ENCODE results near the gene EPS8L1. TPM values are rescaled to one million over a fixed set of nuclear protein-coding genes. Genes with fewer than 3 reads are reported as not detected.

Gene EPS8L1
- total RNA-seq, 2 experiments from 2014 or later, result 5.1 to 7.6 TPM

DNA sequence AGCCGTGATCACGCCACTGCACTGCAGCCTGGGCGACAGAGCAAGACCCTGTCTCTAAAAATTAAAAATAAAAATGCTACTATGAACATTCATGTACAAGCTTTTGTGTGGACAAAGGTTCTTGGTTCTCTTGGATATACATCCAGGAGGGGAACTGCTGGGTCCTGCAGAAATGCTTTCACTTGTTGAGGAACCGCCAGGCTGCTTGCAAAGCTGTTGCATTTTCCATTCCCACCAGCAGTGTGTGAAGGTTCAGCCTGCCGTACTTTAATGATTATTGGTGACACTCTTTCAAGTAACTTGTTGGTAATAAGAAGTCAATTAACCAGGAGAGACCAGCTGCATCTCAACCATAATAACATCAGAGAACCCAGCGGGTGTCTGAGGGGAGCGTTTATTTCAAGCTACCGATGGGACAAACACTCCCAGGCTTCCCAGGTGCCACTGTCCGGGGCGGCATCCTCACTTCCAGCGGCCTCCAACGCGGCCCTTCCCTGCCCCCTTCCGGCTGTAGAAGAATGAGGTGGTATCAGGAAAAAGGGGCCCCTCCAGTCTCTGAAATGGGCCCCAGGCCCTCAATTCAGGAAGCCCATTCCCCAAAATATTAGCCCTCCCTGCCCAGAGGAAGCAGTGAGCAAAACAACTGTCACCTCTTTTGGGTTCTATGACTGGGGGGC, 56.9 kb downstream of the EPS8L1 start:
- Mint-ChIP-seq H3K9me3 (no peaks in the 10 kb centered on the region), H3K27me3 (peaks cover 30% of the 10 kb centered on the region), H3K36me3 (no peaks in the 10 kb centered on the region), H3K4me1 (peaks cover 2% of the 10 kb centered on the region), H3K27ac (no peak overlapping the region), H3K4me3 (no peak overlapping the region)
- ATAC-seq (ENCODE audit: low read depth) (no peak), DNase-seq (no peak)
- POLR2A ChIA-PET, result no interaction called here

DNA sequence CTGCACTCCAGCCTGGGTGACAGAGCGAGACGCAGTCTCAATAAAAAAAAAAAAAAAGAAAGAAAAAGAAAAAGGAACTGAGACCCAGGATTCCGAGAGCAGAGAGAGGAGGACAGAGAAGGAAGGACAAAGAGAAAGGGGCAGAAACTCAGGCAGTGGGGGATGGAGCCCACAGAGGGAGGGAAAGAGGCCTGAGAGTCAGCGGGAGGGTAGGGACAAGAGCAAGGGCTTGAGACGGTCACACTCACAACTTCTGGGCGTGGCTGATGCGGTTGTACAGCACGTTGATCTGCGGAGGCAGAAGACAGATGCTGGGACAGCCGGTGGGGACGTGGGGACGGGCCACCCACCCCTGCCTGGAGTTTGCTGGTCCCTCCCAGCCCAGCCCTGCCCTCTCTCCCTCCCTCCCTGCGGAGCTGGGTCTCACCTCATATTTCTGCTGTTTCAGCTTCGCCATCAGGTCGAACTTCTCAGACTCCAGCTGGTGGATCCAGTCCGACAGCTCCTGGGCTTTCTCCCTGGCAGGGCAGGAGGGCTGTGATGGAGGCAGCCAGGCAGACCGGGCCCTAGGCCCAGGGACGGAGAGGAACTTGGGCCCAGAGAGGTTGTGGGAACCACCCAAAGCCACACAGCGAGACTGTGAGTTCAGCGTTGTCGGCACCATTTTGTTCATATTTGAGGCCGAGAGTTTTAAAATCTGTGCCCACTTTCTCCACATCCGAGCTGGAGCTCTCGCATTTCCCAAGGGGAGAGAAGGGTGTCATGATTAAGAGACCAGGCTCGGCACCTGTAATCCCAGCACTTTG, 58.2 kb downstream of the EPS8L1 start:
- Mint-ChIP-seq H3K27me3 (peaks cover 36% of the 10 kb centered on the region), H3K36me3 (no peaks in the 10 kb centered on the region), H3K9me3 (no peaks in the 10 kb centered on the region), H3K27ac (no peak overlapping the region), H3K4me1 (peaks cover 2% of the 10 kb centered on the region), H3K4me3 (no peak overlapping the region)
- ATAC-seq (ENCODE audit: low read depth) (no peak), DNase-seq (no peak)
- POLR2A ChIA-PET, result no interaction called here

DNA sequence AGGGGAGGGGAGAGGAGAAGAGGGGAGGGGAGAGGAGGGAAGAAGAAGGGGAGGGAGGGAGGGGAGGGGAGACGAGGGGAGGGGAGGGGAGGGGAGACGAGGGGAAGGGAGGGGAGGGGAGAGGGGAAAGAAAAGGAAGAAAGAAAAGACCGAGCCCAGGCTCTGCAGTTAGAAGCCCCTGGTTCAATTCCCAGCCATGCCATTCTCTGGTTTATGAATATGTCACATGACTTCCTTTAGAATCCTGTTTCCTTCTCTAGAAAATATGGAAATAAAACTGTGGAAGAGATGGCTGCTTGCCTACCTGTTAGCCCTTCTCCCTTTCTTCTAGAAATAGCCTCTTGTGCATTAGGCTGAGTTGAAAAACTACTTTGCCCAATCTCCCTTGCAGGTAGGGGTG, 59.1 kb downstream of the EPS8L1 start:
- H3K27me3 Mint-ChIP-seq, result peaks cover 36% of the 10 kb centered on the region
- H3K4me3 Mint-ChIP-seq, result no peak overlapping the region
- ATAC-seq (ENCODE audit: low read depth) (no peak), DNase-seq (no peak)
- no peaks in the 10 kb centered on the region for H3K9me3 Mint-ChIP-seq
- POLR2A ChIA-PET, result no interaction called here
- no peaks in the 10 kb centered on the region for H3K36me3 Mint-ChIP-seq
- peaks cover 2% of the 10 kb centered on the region for H3K4me1 Mint-ChIP-seq
- H3K27ac Mint-ChIP-seq, result no peak overlapping the region

DNA sequence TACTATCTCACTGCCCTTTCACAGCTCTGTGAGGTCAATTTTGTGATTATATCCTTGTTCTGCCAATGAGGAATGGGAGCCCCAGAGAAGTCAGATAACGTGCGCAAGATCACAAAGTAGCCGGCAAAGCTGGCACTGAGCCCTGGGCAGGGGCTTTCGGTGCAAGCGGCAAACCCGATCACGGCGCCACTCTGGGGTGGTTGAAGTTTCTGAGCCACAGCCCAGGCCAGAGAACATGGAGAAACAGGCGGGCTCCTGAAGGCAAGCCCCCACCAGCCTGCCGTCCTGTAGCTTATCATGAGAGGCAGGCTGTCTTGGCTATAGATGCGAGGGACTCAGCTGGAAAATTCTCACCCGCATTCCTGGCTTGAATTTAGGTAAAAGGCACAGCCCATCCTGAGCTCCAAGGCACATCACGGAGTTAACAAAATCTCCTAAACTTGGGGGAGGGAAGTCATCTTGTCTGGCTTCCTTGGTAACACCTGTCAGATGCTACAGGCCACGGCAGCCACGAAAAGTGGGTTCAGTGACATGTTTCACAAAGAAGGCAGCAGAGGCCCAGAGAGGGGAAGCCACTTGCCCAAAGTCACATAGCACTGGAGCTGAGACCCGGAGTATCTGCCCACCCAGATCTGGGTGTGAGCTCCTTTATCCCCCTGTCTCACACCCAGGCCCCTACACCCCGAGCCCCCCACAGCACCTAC, 60.9 kb downstream of the EPS8L1 start:
- Mint-ChIP-seq H3K27ac (no peak overlapping the region), H3K4me1 (peaks cover 3% of the 10 kb centered on the region), H3K9me3 (no peaks in the 10 kb centered on the region), H3K4me3 (no peak overlapping the region), H3K36me3 (no peaks in the 10 kb centered on the region), H3K27me3 (peaks cover 37% of the 10 kb centered on the region)
- no peak for ATAC-seq (ENCODE audit: low read depth)
- POLR2A ChIA-PET, result no interaction called here
- DNase-seq, result no peak

Small RNAs within 50 kb of the gene (microRNA-seq; reads per million reads assigned to microRNA genes)
- gene MIR7975, result not detected

Other genes with a start within 250 kb of the EPS8L1 start
- under 1 TPM in 1 of 2 experiments, not detected in 1; 0.17 TPM for gene KIR2DS4, start 243.2 kb upstream of the EPS8L1 start, total RNA-seq
- gene KIR3DL2, start 225.4 kb upstream of the EPS8L1 start, total RNA-seq, result under 1 TPM; 0.23 to 0.36 TPM
- under 1 TPM in 1 of 2 experiments, not detected in 1; 0.19 TPM for gene FCAR, start 201.6 kb upstream of the EPS8L1 start, total RNA-seq
- under 1 TPM; 0.34 to 0.50 TPM for gene NCR1, start 169.7 kb upstream of the EPS8L1 start, total RNA-seq
- not detected for gene NLRP7, start 128.3 kb upstream of the EPS8L1 start, total RNA-seq
- gene NLRP2, start 109.5 kb upstream of the EPS8L1 start, total RNA-seq, result 10 to 100 TPM; 39.3 to 47.7 TPM
- gene GP6, start 37.6 kb upstream of the EPS8L1 start, total RNA-seq, result under 1 TPM in 1 of 2 experiments, not detected in 1; 0.25 TPM
- 10 to 100 TPM; 25.9 to 28.6 TPM for gene RDH13, start 12.7 kb upstream of the EPS8L1 start, total RNA-seq
- 100 to 1,000 TPM; 147 to 157 TPM for gene PPP1R12C, start 41.8 kb downstream of the EPS8L1 start, total RNA-seq
- not detected for gene TNNT1, start 73.3 kb downstream of the EPS8L1 start, total RNA-seq
- not detected for gene TNNI3, start 81.9 kb downstream of the EPS8L1 start, total RNA-seq
- under 1 TPM in 1 of 2 experiments, not detected in 1; 0.65 TPM for gene DNAAF3, start 90.7 kb downstream of the EPS8L1 start, total RNA-seq
- gene SYT5, start 104.4 kb downstream of the EPS8L1 start, total RNA-seq, result under 1 TPM in 1 of 2 experiments, not detected in 1; 0.39 TPM
- not detected for gene PTPRH, start 133.6 kb downstream of the EPS8L1 start, total RNA-seq
- gene TMEM86B, start 152.9 kb downstream of the EPS8L1 start, total RNA-seq, result 10 to 100 TPM; 18.8 to 19.4 TPM
- 100 to 1,000 TPM; 211 to 226 TPM for gene PPP6R1, start 183.1 kb downstream of the EPS8L1 start, total RNA-seq
- 10 to 100 TPM; 19.5 to 20.3 TPM for gene HSPBP1, start 204.2 kb downstream of the EPS8L1 start, total RNA-seq
- 1 to 10 TPM; 9.0 TPM for gene BRSK1, start 208.1 kb downstream of the EPS8L1 start, total RNA-seq
- 1 to 10 TPM in 1 of 2 experiments, under 1 TPM in 1; 0.51 to 1.1 TPM for gene TMEM150B, start 249.5 kb downstream of the EPS8L1 start, total RNA-seq

Measured in activated naive CD8-positive, alpha-beta T cell treated with anti-CD3 and anti-CD28 coated beads, Interleukin-2, amount 10 ng/mL, durations not matched to agents 7 days and 5 days (primary cell).